IPS-18a (cell line): ENCODE measurements around the gene STX10.

ENCODE experiments used
- H3K27ac ChIP-seq: one replicate; pipeline ENCODE4 v1.5.1; 2013; ENCODE audit warnings: low read length
- H3K27me3 ChIP-seq: one replicate; pipeline ENCODE4 v1.6.1; 2013; ENCODE audit warnings: mild to moderate bottlenecking, low read length; ENCODE audit not compliant: control insufficient read depth, insufficient read depth
- H3K36me3 ChIP-seq: one replicate; pipeline ENCODE4 v1.6.1; 2013; ENCODE audit warnings: low read depth, low read length; ENCODE audit not compliant: control insufficient read depth
- H3K4me1 ChIP-seq: one replicate; pipeline ENCODE4 v1.6.1; 2013; ENCODE audit warnings: low read depth, low read length; ENCODE audit not compliant: control insufficient read depth
- H3K4me3 ChIP-seq: one replicate; pipeline ENCODE4 v1.5.1; 2013; ENCODE audit warnings: low read length
- H3K9ac ChIP-seq: one replicate; pipeline ENCODE4 v1.6.1; 2013; ENCODE audit warnings: mild to moderate bottlenecking, low read length, moderate library complexity
- H3K9me3 ChIP-seq: one replicate; pipeline ENCODE4 v1.6.1; 2013; ENCODE audit warnings: low read depth, low read length; ENCODE audit not compliant: control insufficient read depth

The STX10 gene

GRCh38 chr19:13162724-13163608, 12.8 kb upstream of the STX10 start:
- Histone ChIP-seq H3K27me3 (no peaks in the 10 kb centered on the region), H3K36me3 (no peaks in the 10 kb centered on the region), H3K9me3 (no peaks in the 10 kb centered on the region), H3K27ac (peak overlapping the region; percentile 95), H3K4me3 (peak overlapping the region; percentile 79), H3K4me1 (peaks cover 34% of the 10 kb centered on the region), H3K9ac (peak overlapping the region; percentile 92)

- Histone ChIP-seq H3K36me3 (no peaks in the 10 kb centered on the region), H3K9me3 (no peaks in the 10 kb centered on the region), H3K4me1 (peaks cover 26% of the 10 kb centered on the region), H3K27me3 (no peaks in the 10 kb centered on the region), H3K27ac (no peak overlapping the region), H3K4me3 (no peak overlapping the region), H3K9ac (no peak overlapping the region)
These were observed 10.4 kb upstream of the STX10 start for GRCh38 chr19:13160557-13160956.

- no peak overlapping the region for H3K27ac ChIP-seq
- H3K4me3 ChIP-seq: no peak overlapping the region
- H3K9me3 ChIP-seq: no peaks in the 10 kb centered on the region
- H3K9ac ChIP-seq: no peak overlapping the region
- no peaks in the 10 kb centered on the region for H3K36me3 ChIP-seq
- H3K4me1 ChIP-seq: peaks cover 18% of the 10 kb centered on the region
- H3K27me3 ChIP-seq: no peaks in the 10 kb centered on the region
These were observed 9.5 kb upstream of the STX10 start for GRCh38 chr19:13159713-13160112.

GRCh38 chr19:13155472-13156359, 5.5 kb upstream of the STX10 start:
- H3K9ac ChIP-seq: peak overlapping the region; percentile 99
- peak overlapping the region; percentile 94 for H3K4me3 ChIP-seq
- H3K9me3 ChIP-seq: no peaks in the 10 kb centered on the region
- H3K27ac ChIP-seq: peak overlapping the region; percentile 75
- H3K4me1 ChIP-seq: peaks cover 5% of the 10 kb centered on the region
- no peaks in the 10 kb centered on the region for H3K27me3 ChIP-seq
- no peaks in the 10 kb centered on the region for H3K36me3 ChIP-seq

- Histone ChIP-seq H3K27ac (peak overlapping the region; percentile 96), H3K4me1 (peaks cover 5% of the 10 kb centered on the region), H3K4me3 (peak overlapping the region; percentile 94), H3K27me3 (no peaks in the 10 kb centered on the region), H3K9ac (peak overlapping the region; percentile 99), H3K9me3 (no peaks in the 10 kb centered on the region), H3K36me3 (no peaks in the 10 kb centered on the region)
These were observed 4.8 kb upstream of the STX10 start for GRCh38 chr19:13154911-13155471.

GRCh38 chr19:13154241-13154778, 4.1 kb upstream of the STX10 start:
- peak overlapping the region; percentile 94 for H3K4me3 ChIP-seq
- H3K4me1 ChIP-seq: peaks cover 5% of the 10 kb centered on the region
- H3K9ac ChIP-seq: peak overlapping the region; percentile 99
- no peaks in the 10 kb centered on the region for H3K27me3 ChIP-seq
- no peaks in the 10 kb centered on the region for H3K36me3 ChIP-seq
- H3K9me3 ChIP-seq: no peaks in the 10 kb centered on the region
- peak overlapping the region; percentile 96 for H3K27ac ChIP-seq

GRCh38 chr19:13153569-13154240, 3.5 kb upstream of the STX10 start:
- Histone ChIP-seq H3K36me3 (no peaks in the 10 kb centered on the region), H3K27me3 (no peaks in the 10 kb centered on the region), H3K9me3 (no peaks in the 10 kb centered on the region), H3K9ac (peak overlapping the region; percentile 99), H3K27ac (peak overlapping the region; percentile 96), H3K4me3 (peak overlapping the region; percentile 94), H3K4me1 (peaks cover 5% of the 10 kb centered on the region)

GRCh38 chr19:13152974-13153568, 2.9 kb upstream of the STX10 start:
- no peaks in the 10 kb centered on the region for H3K27me3 ChIP-seq
- peak overlapping the region; percentile 94 for H3K4me3 ChIP-seq
- H3K9me3 ChIP-seq: no peaks in the 10 kb centered on the region
- H3K4me1 ChIP-seq: peaks cover 5% of the 10 kb centered on the region
- no peaks in the 10 kb centered on the region for H3K36me3 ChIP-seq
- H3K27ac ChIP-seq: peak overlapping the region; percentile 61
- H3K9ac ChIP-seq: peak overlapping the region; percentile 99

GRCh38 chr19:13152356-13152973, 2.3 kb upstream of the STX10 start:
- Histone ChIP-seq H3K4me1 (peaks cover 5% of the 10 kb centered on the region), H3K9ac (peak overlapping the region; percentile 99), H3K4me3 (peak overlapping the region; percentile 94), H3K27me3 (no peaks in the 10 kb centered on the region), H3K27ac (peak overlapping the region; percentile 98), H3K9me3 (no peaks in the 10 kb centered on the region), H3K36me3 (no peaks in the 10 kb centered on the region)

GRCh38 chr19:13151605-13152355, 1.6 kb upstream of the STX10 start:
- Histone ChIP-seq H3K4me1 (peaks cover 5% of the 10 kb centered on the region), H3K36me3 (no peaks in the 10 kb centered on the region), H3K9me3 (no peaks in the 10 kb centered on the region), H3K4me3 (peak overlapping the region; percentile 94), H3K9ac (peak overlapping the region; percentile 99), H3K27me3 (no peaks in the 10 kb centered on the region), H3K27ac (peak overlapping the region; percentile 98)
